Hematopoietic multipotent progenitor cell treated with erythropoietin and hydrocortisone succinate and interleukin-3 and kit ligand, for 17 days (in vitro differentiated cells): Measurements from ENCODE around the gene SAE1.

Source experiments
- DNase-seq: peaks from one replicate; pipeline ENCODE4 v3.0.0-alpha.2; 2015; ENCODE audit warnings: low spot score

SAE1 gene

GRCh38 chr19:47106821-47107201 is 23.8 kb upstream of the SAE1 start:
- peak; percentile 58 for DNase-seq

GRCh38 chr19:47107202-47107952 is 23.3 kb upstream of the SAE1 start:
- DNase-seq, result peak; percentile 89

- DNase-seq, result no peak
These were observed 22.5 kb upstream of the SAE1 start for GRCh38 chr19:47107953-47108746.

GRCh38 chr19:47109177-47109540 is 21.5 kb upstream of the SAE1 start:
- DNase-seq, result no peak

- DNase-seq, result peak; percentile 82
These were observed 20.9 kb upstream of the SAE1 start for GRCh38 chr19:47109541-47110375.

- DNase-seq, result peak; percentile 75
These were observed 20.1 kb upstream of the SAE1 start for GRCh38 chr19:47110521-47111005.

- peak; percentile 76 for DNase-seq
These were observed 19.5 kb upstream of the SAE1 start for GRCh38 chr19:47111006-47111621.

- DNase-seq, result no peak
These were observed 18.9 kb upstream of the SAE1 start for GRCh38 chr19:47111682-47112165.

GRCh38 chr19:47112166-47112996 is 18.3 kb upstream of the SAE1 start:
- peak; percentile 91 for DNase-seq

- DNase-seq, result peak; percentile 99
These were observed 17.4 kb upstream of the SAE1 start, which contains the start of gene ZC3H4 for GRCh38 chr19:47112997-47113849. ZC3H4 (minus strand) TSS chr19:47113776; CDS start chr19:47112584, 1,192 bp downstream.

GRCh38 chr19:47113850-47114651 is 16.6 kb upstream of the SAE1 start:
- no peak for DNase-seq

GRCh38 chr19:47120470-47121067 is 10.1 kb upstream of the SAE1 start:
- DNase-seq, result no peak

GRCh38 chr19:47122359-47123335 is 8.0 kb upstream of the SAE1 start:
- no peak for DNase-seq

- DNase-seq, result no peak
These were observed 7.2 kb upstream of the SAE1 start for GRCh38 chr19:47123406-47123805.

- peak; percentile 90 for DNase-seq
These were observed 5.5 kb upstream of the SAE1 start for GRCh38 chr19:47124937-47125668.

GRCh38 chr19:47125669-47125938 is 5.0 kb upstream of the SAE1 start:
- DNase-seq, result no peak

GRCh38 chr19:47129579-47129978 is 1.1 kb upstream of the SAE1 start:
- no peak for DNase-seq
